SK-N-SH (cell line): Measurements from ENCODE around the gene BOD1L2. TPM values are rescaled to one million over a fixed set of nuclear protein-coding genes. Genes with fewer than 3 reads are reported as not detected.

Source experiments
- CTCF ChIA-PET: fragments of 300-600, 350-600 bp; formaldehyde crosslinking; extraction: SDS; loops from one replicate; lab custom pipeline; 2021; lab: Yijun Ruan, JAX
- POLR2A ChIA-PET: fragments of 350-600 bp; sonication (Branson Sonifier 250); formaldehyde crosslinking; extraction: SDS; loops from one replicate; lab custom pipeline; 2020; ENCODE audit warnings: antibody characterized with exemption, inconsistent platforms; lab: Yijun Ruan, JAX
- DNase-seq: peaks from one replicate; pipeline ENCODE4 v3.0.0; 2012
- H2AFZ ChIP-seq: fragments of 200-600 bp; sonication (generic); 2 replicates; pipeline ENCODE4 v1.8.1; 2016; ENCODE audit warnings: antibody characterized with exemption, mild to moderate bottlenecking, low read depth
- H3F3A ChIP-seq: fragments of 200-600 bp; sonication (generic); replicated peaks from 2 replicates; pipeline ENCODE3; 2016; ENCODE audit warnings: antibody characterized with exemption, mild to moderate bottlenecking; ENCODE audit not compliant: insufficient read depth
- H3K27ac ChIP-seq, 2 experiments: fragments of 200-500 bp in 1 of 2; fragments of 200-600 bp in 1 of 2; sonication (Bioruptor generic) in 1 of 2; sonication (generic), shearing (Covaris generic) in 1 of 2; 2 replicates each; pipeline versions ENCODE4 v1.5.1 to v1.6.1; 2014 to 2016; ENCODE audit warnings: low read depth in 2 of 2, inconsistent platforms in 1 of 2, low read length in 1 of 2, mild to moderate bottlenecking in 1 of 2, mixed read lengths in 1 of 2
- H3K27me3 ChIP-seq: fragments of 200-600 bp; sonication (generic), shearing (Covaris generic); 2 replicates; pipeline ENCODE4 v1.6.1; 2016; ENCODE audit warnings: mixed run types; ENCODE audit not compliant: insufficient read depth
- H3K36me3 ChIP-seq, 2 experiments: fragments of 200-500 bp in 1 of 2; fragments of 200-600 bp in 1 of 2; sonication (Bioruptor generic) in 1 of 2; sonication (generic) in 1 of 2; replicated peaks in 1 of 2; 2 replicates each; pipeline versions ENCODE3 to v1.5.1; 2014 to 2016; ENCODE audit warnings: low read length in 1 of 2, mild to moderate bottlenecking in 1 of 2; ENCODE audit not compliant: insufficient read depth in 2 of 2, control insufficient read depth in 1 of 2
- H3K4me1 ChIP-seq, 2 experiments: fragments of 200-500 bp in 1 of 2; fragments of 200-600 bp in 1 of 2; sonication (Bioruptor generic) in 1 of 2; sonication (generic), shearing (Covaris generic) in 1 of 2; 2 replicates each; pipeline versions ENCODE4 v1.5.1 to v1.6.1; 2014 to 2016; ENCODE audit warnings: low read depth in 1 of 2, low read length in 1 of 2, mixed run types in 1 of 2; ENCODE audit not compliant: insufficient read depth in 2 of 2, control insufficient read depth in 1 of 2
- H3K4me2 ChIP-seq: fragments of 200-600 bp; sonication (generic), shearing (Covaris generic); 2 replicates; pipeline ENCODE4 v1.6.1; 2017; ENCODE audit warnings: mixed run types
- H3K4me3 ChIP-seq, 2 experiments: fragments of 200-500 bp in 1 of 2; fragments of 200-600 bp in 1 of 2; sonication (Bioruptor generic) in 1 of 2; sonication (generic), shearing (Covaris generic) in 1 of 2; 2 replicates each; pipeline versions ENCODE4 v1.5.1 to v1.8.1; 2014 to 2016; ENCODE audit warnings: low read depth in 2 of 2, inconsistent platforms in 1 of 2, low read length in 1 of 2, mild to moderate bottlenecking in 1 of 2, mixed read lengths in 1 of 2, moderate library complexity in 1 of 2
- H3K79me2 ChIP-seq: fragments of 200-600 bp; sonication (generic); 2 replicates; pipeline ENCODE4 v1.8.1; 2017; ENCODE audit warnings: mild to moderate bottlenecking; ENCODE audit not compliant: insufficient read depth
- H3K9ac ChIP-seq: fragments of 200-600 bp; sonication (generic); 2 replicates; pipeline ENCODE4 v1.6.1; 2017; ENCODE audit warnings: mixed run types
- H3K9me2 ChIP-seq: fragments of 200-600 bp; sonication (generic); 2 replicates; pipeline ENCODE4 v1.6.1; 2017; ENCODE audit warnings: mixed run types
- H3K9me3 ChIP-seq: fragments of 200-600 bp; sonication (generic); 2 replicates; pipeline ENCODE4 v1.6.1; 2017; ENCODE audit warnings: mixed run types, mild to moderate bottlenecking, moderate library complexity
- H4K20me1 ChIP-seq: fragments of 200-600 bp; sonication (generic); 2 replicates; pipeline ENCODE4 v1.6.1; 2017; ENCODE audit warnings: mild to moderate bottlenecking, mixed run types; ENCODE audit not compliant: insufficient read depth
- CTCF ChIP-seq: fragments of 200-600 bp; sonication (generic); IDR thresholded peaks from 2 replicates; pipeline ENCODE4 v1.6.1; 2017; ENCODE audit warnings: antibody characterized with exemption, mild to moderate bottlenecking, moderate library complexity
- ELF1 ChIP-seq: IDR thresholded peaks from 2 replicates; pipeline ENCODE4 v1.4.0; 2012
- EP300 ChIP-seq, 2 experiments: IDR thresholded peaks; 2 replicates each; pipeline versions ENCODE4 v1.4.0 to v1.6.1; 2012; ENCODE audit warnings: borderline replicate concordance in 1 of 2, low read depth in 1 of 2, low read length in 1 of 2
- EZH2phosphoT487 ChIP-seq: fragments of 200-600 bp; sonication (generic); IDR thresholded peaks from 2 replicates; pipeline ENCODE4 v1.6.1; 2017; ENCODE audit warnings: low read depth, mixed run types, mild to moderate bottlenecking, antibody characterized with exemption, moderate library complexity, borderline replicate concordance
- FOSL2 ChIP-seq: IDR thresholded peaks from 2 replicates; pipeline ENCODE4 v1.4.0; 2012; ENCODE audit warnings: low read depth, mild to moderate bottlenecking, moderate library complexity, borderline replicate concordance
- FOXM1 ChIP-seq: IDR thresholded peaks from 2 replicates; pipeline ENCODE4 v1.4.0; 2012; ENCODE audit warnings: low read depth, mild to moderate bottlenecking
- GABPA ChIP-seq: IDR thresholded peaks from 2 replicates; pipeline ENCODE4 v1.4.0; 2012; ENCODE audit warnings: low read depth, mild to moderate bottlenecking
- GATA2 ChIP-seq: sonication (generic); formaldehyde crosslinking; IDR thresholded peaks from 2 replicates; pipeline ENCODE4 v1.5.0; 2020; ENCODE audit warnings: mild to moderate bottlenecking, missing genetic modification reagents
- MAX ChIP-seq: IDR thresholded peaks from 2 replicates; pipeline ENCODE4 v1.4.0; 2012; ENCODE audit warnings: low read depth
- MEF2A ChIP-seq: IDR thresholded peaks from 2 replicates; pipeline ENCODE4 v1.4.0; 2012; ENCODE audit warnings: low read depth, borderline replicate concordance
- MXI1 ChIP-seq: IDR thresholded peaks from 2 replicates; pipeline ENCODE4 v1.6.1; 2012; ENCODE audit warnings: mild to moderate bottlenecking, low read depth, low read length, improper control_type of control experiment
- NFIC ChIP-seq: IDR thresholded peaks from 2 replicates; pipeline ENCODE4 v1.4.0; 2012; ENCODE audit warnings: borderline replicate concordance
- REST ChIP-seq: IDR thresholded peaks from 2 replicates; pipeline ENCODE4 v1.6.1; 2012; ENCODE audit warnings: mild to moderate bottlenecking, low read depth, low read length, moderate library complexity
- TCF12 ChIP-seq: IDR thresholded peaks from 2 replicates; pipeline ENCODE4 v1.4.0; 2012
- TEAD4 ChIP-seq: IDR thresholded peaks from 2 replicates; pipeline ENCODE4 v1.4.0; 2012; ENCODE audit warnings: mild to moderate bottlenecking, borderline replicate concordance; ENCODE audit not compliant: insufficient read depth
- YY1 ChIP-seq: IDR thresholded peaks from 2 replicates; pipeline ENCODE4 v1.4.0; 2012; ENCODE audit warnings: low read depth, mild to moderate bottlenecking
- WGBS: methylation state at CpG from one replicate; pipeline ENCODE4 v1.1.6; 2017; ENCODE audit warnings: low lambda C conversion rate; 5-methylcytosine and 5-hydroxymethylcytosine counted together
- polyA plus RNA-seq, 3 experiments: library from polyadenylated mRNA; depleted of rRNA; stranded (reverse); fragments of >200 nt; gene quantifications; 2 replicates each; pipeline ENCODE4 v1.2.3, GENCODE V29; 2012
- TF ChIP-seq, protein P1 (sequence below): fragments of 150-350 bp; IDR thresholded peaks from 2 replicates; pipeline ENCODE4 v1.6.1; 2016; ENCODE audit warnings: mild to moderate bottlenecking, low read depth, low read length
- TF ChIP-seq, protein P2 (sequence below): IDR thresholded peaks from 2 replicates; pipeline ENCODE4 v1.4.0; 2012; ENCODE audit warnings: low read depth, borderline replicate concordance

BOD1L2 gene
- polyA plus RNA-seq, 1 of the 3 experiments (the other 2 are of a cell fraction): not detected

DNA sequence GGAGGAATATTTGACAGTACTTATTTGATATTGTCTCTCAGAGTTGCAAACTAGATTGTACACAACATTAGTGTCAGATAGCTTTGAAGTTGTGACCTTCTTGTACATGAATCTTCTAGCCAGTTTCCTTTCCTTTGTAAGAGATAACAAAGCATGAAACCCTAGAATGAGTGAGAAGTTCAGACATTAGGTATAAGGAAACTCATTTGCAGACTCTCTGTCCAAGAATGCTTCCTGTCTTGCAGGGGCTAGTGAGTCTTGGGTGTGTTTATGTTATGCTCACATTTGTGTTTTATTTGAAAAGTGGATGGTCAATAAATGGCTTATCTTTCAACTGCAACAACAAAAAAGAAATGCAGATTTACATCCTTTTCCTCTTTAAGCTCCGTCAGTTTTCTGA, 1.4 kb downstream of the BOD1L2 start:
- Histone ChIP-seq H3K9ac (no peak overlapping the region), H2AFZ (no peak overlapping the region), H3K9me3 (no peaks in the 10 kb centered on the region), H3F3A (no peaks in the 10 kb centered on the region), H3K27me3 (no peaks in the 10 kb centered on the region), H3K4me1 (no peaks in the 10 kb centered on the region; a peak in 1 of 4 replicates), H3K4me3 (no peak overlapping the region), H3K9me2 (no peaks in the 10 kb centered on the region), H3K4me2 (no peak overlapping the region), H3K79me2 (no peaks in the 10 kb centered on the region), H4K20me1 (no peaks in the 10 kb centered on the region), H3K36me3 (no peaks in the 10 kb centered on the region), H3K27ac (no peak overlapping the region)
- DNase-seq: no peak
- ChIA-PET CTCF (interaction anchor here (0.9 kb wide), 1 partner anchor 13 kb away, joined by 3 read pairs; no protein-coding TSS in a partner anchor), POLR2A (no interaction called here)
- TF ChIP-seq MAX (no peak), EP300 (IDR thresholded peaks at IDR 0.05; ENCODE audit: borderline replicate concordance in 1 of 2, low read depth in 1 of 2, low read length in 1 of 2) (no peak), GABPA (no peak), MEF2A (no peak), TCF12 (no peak), FOXM1 (no peak), NFIC (no peak), REST (no peak), MXI1 (no peak), TEAD4 (no peak), CTCF (no peak), ELF1 (no peak), GATA2 (CRISPR knock-in tag) (no peak), YY1 (no peak), EZH2phosphoT487 (no peak), FOSL2 (no peak)
- TF ChIP-seq, protein P1, sequence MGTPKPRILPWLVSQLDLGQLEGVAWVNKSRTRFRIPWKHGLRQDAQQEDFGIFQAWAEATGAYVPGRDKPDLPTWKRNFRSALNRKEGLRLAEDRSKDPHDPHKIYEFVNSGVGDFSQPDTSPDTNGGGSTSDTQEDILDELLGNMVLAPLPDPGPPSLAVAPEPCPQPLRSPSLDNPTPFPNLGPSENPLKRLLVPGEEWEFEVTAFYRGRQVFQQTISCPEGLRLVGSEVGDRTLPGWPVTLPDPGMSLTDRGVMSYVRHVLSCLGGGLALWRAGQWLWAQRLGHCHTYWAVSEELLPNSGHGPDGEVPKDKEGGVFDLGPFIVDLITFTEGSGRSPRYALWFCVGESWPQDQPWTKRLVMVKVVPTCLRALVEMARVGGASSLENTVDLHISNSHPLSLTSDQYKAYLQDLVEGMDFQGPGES: no peak
- TF ChIP-seq, protein P2, sequence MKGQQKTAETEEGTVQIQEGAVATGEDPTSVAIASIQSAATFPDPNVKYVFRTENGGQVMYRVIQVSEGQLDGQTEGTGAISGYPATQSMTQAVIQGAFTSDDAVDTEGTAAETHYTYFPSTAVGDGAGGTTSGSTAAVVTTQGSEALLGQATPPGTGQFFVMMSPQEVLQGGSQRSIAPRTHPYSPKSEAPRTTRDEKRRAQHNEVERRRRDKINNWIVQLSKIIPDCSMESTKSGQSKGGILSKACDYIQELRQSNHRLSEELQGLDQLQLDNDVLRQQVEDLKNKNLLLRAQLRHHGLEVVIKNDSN: no peak
- WGBS: 62% methylated on average over 1 of the region's 1 CpG
